Activated CD8-positive, alpha-beta memory T cell treated with anti-CD3 and anti-CD28 coated beads, Interleukin-2, amount 10 ng/mL, durations not matched to agents 7 days and 5 days (primary cell): ENCODE measurements around the gene DNAH17. TPM values are rescaled to one million over a fixed set of nuclear protein-coding genes. Genes with fewer than 3 reads are reported as not detected.

Source experiments
- ATAC-seq: fragments of 150-1000 bp; cut with Tn5 transposase; one replicate; pipeline ENCODE4 v1.10.0; 2021; ENCODE audit warnings: moderate library complexity
- CTCF ChIA-PET: fragments of 350-600 bp; sonication (Branson Sonifier 250); formaldehyde crosslinking; loops from one replicate; lab custom pipeline; 2021; ENCODE audit warnings: antibody characterized with exemption; lab: Charles Lee
- DNase-seq: peaks from one replicate; pipeline ENCODE4 v3.0.0-alpha.2; 2020
- H3K27ac Mint-ChIP-seq: one replicate; pipeline ENCODE4 v1.8.0; 2021; ENCODE audit warnings: mild to moderate bottlenecking, mixed read lengths
- H3K27me3 Mint-ChIP-seq: one replicate; pipeline ENCODE4 v1.8.0; 2021; ENCODE audit warnings: mixed read lengths
- H3K36me3 Mint-ChIP-seq: one replicate; pipeline ENCODE4 v1.8.0; 2021; ENCODE audit warnings: mild to moderate bottlenecking, mixed read lengths
- H3K4me1 Mint-ChIP-seq: one replicate; pipeline ENCODE4 v1.8.0; 2021; ENCODE audit warnings: mixed read lengths
- H3K4me3 Mint-ChIP-seq: one replicate; pipeline ENCODE4 v1.8.0; 2021; ENCODE audit warnings: mild to moderate bottlenecking, moderate library complexity, mixed read lengths
- H3K9me3 Mint-ChIP-seq: one replicate; pipeline ENCODE4 v1.8.0; 2022; ENCODE audit warnings: low read depth, mixed read lengths
- total RNA-seq, 2 experiments: library from RNA; stranded (reverse); gene quantifications; one replicate each; pipeline ENCODE4 v1.2.3, GENCODE V29; 2021

DNAH17 gene
- total RNA-seq, 2 experiments from 2014 or later, result 0.26 TPM; not detected in 1

DNA sequence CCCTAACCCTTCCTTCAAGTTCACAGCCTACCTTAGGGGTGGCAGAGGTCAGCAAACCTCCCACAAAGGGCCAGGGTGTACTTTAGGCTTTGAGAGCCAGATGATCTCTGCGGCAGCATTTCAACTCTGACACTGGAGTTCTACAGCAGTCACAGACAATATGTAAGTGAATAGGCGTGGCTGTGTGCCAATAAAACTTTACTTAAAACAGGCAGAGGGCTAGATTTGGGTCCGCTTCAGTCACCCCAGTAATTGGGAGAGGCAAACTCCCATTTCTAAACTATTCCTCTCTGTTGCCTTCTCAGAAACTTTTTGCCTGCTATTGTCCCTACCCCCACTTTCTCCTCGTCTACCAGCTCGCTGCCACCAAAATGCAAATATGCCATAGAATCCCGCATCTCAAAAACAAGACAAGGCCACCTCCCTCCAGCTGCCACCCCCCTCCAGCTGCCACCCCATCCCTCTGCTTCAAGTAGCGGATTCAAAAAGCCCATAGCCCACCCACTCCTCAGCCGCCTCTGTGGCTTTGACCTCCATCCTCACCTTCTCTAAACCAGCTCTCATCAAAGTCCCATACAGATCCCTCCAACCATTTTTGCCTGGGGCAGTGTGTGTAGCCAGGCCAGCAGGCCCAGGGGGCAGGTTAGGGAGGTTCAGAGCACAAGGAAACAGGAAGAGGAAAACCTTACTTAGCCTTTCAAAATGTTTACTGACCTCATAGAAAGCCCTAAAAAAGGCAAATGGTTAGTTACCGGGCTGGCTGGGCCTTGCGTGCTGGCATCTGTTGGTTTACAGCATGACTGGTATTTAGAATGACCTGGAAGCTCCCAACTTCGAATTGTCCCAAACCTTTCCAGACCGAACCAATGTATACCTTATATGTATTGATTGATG, 19.9 kb upstream of the DNAH17 start:
- no peaks in the 10 kb centered on the region for H3K9me3 Mint-ChIP-seq
- H3K27me3 Mint-ChIP-seq, result peaks cover 27% of the 10 kb centered on the region
- CTCF ChIA-PET, result no interaction called here
- no peaks in the 10 kb centered on the region for H3K36me3 Mint-ChIP-seq
- no peak overlapping the region for H3K4me3 Mint-ChIP-seq
- H3K4me1 Mint-ChIP-seq, result peaks cover 8% of the 10 kb centered on the region
- no peak for ATAC-seq
- no peak overlapping the region for H3K27ac Mint-ChIP-seq
- no peak for DNase-seq

GRCh38 chr17:78595135-78595810, 18.1 kb upstream of the DNAH17 start:
- H3K4me3 Mint-ChIP-seq, result no peak overlapping the region
- peaks cover 10% of the 10 kb centered on the region for H3K4me1 Mint-ChIP-seq
- ATAC-seq, result no peak
- DNase-seq, result no peak
- H3K36me3 Mint-ChIP-seq, result no peaks in the 10 kb centered on the region
- CTCF ChIA-PET, result no interaction called here
- H3K9me3 Mint-ChIP-seq, result no peaks in the 10 kb centered on the region
- H3K27me3 Mint-ChIP-seq, result peaks cover 29% of the 10 kb centered on the region
- no peak overlapping the region for H3K27ac Mint-ChIP-seq

DNA sequence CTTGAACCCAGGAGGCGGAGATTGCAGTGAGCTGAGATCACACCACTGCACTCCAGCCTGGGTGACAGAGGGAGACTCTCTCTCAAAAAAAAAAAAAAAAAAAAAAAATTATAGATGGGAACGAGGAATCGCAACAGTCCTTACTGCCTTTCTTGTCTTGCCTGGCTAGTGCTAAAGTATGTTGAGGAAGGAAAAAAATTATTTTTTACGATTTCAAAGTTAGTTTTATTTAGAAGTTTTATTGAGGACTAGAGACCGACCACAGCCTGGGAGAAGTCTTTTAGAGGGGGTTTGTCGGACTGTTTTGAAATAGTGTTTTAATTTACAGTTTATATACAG, 15.8 kb upstream of the DNAH17 start:
- Mint-ChIP-seq H3K9me3 (no peaks in the 10 kb centered on the region), H3K36me3 (no peaks in the 10 kb centered on the region), H3K4me3 (no peak overlapping the region), H3K27ac (no peak overlapping the region), H3K4me1 (peaks cover 10% of the 10 kb centered on the region), H3K27me3 (peaks cover 20% of the 10 kb centered on the region)
- CTCF ChIA-PET, result interaction anchor here (1.1 kb wide), 1 partner anchor 96 kb away, joined by 3 read pairs; no protein-coding TSS in a partner anchor
- DNase-seq (no peak), ATAC-seq (no peak)

- DNase-seq (no peak), ATAC-seq (no peak)
- Mint-ChIP-seq H3K27me3 (peaks cover 28% of the 10 kb centered on the region), H3K27ac (no peak overlapping the region), H3K9me3 (no peaks in the 10 kb centered on the region), H3K36me3 (no peaks in the 10 kb centered on the region), H3K4me3 (no peak overlapping the region), H3K4me1 (peaks cover 7% of the 10 kb centered on the region)
- CTCF ChIA-PET, result interaction anchor here (0.6 kb wide), 1 partner anchor 1584 kb away, joined by 4 read pairs; no protein-coding TSS in a partner anchor
Observed at GRCh38 chr17:78591263-78591671, 14.1 kb upstream of the DNAH17 start.

GRCh38 chr17:78589885-78590284, 12.7 kb upstream of the DNAH17 start:
- Mint-ChIP-seq H3K27me3 (peaks cover 29% of the 10 kb centered on the region), H3K9me3 (no peaks in the 10 kb centered on the region), H3K27ac (no peak overlapping the region), H3K36me3 (no peaks in the 10 kb centered on the region), H3K4me1 (peaks cover 7% of the 10 kb centered on the region), H3K4me3 (no peak overlapping the region)
- DNase-seq (no peak), ATAC-seq (no peak)
- CTCF ChIA-PET, result no interaction called here

DNA sequence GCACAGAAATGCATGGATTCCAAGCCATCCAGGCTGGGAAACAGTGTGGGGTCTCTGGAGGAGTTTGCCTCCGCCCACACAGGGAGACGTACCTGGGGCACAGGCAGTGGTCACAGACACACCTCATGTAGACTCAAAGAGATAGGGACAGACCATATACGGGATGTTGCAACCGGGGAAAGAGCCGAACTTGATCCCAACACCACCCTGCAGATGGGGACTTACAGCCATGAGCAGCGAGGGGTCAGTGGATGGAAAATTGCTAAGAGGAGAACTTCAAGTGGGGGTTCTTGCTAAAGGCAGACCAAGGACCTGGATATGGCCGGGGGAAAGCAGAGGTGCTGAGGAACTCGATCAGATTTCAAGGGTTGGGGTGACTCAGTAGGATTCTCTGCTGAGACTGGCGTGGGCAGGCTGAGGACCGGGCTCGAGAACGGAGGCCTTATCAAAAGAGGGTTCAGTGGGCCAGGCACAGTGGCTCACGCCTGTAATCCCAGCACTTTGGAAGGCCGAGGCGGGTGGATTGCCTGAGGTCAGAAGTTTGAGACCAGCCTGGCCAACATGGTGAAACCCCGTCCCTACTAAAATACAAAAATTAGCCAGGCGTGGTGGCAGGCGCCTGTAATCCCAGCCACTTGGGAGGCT, 12.0 kb upstream of the DNAH17 start:
- DNase-seq, result no peak
- H3K36me3 Mint-ChIP-seq, result no peaks in the 10 kb centered on the region
- CTCF ChIA-PET, result no interaction called here
- H3K4me1 Mint-ChIP-seq, result peaks cover 7% of the 10 kb centered on the region
- no peaks in the 10 kb centered on the region for H3K9me3 Mint-ChIP-seq
- H3K27ac Mint-ChIP-seq, result no peak overlapping the region
- H3K4me3 Mint-ChIP-seq, result no peak overlapping the region
- peaks cover 24% of the 10 kb centered on the region for H3K27me3 Mint-ChIP-seq
- ATAC-seq, result no peak

GRCh38 chr17:78588258-78589030, 11.2 kb upstream of the DNAH17 start:
- CTCF ChIA-PET, result no interaction called here
- no peak overlapping the region for H3K4me3 Mint-ChIP-seq

GRCh38 chr17:78585006-78585630, 7.9 kb upstream of the DNAH17 start:
- Mint-ChIP-seq H3K9me3 (no peaks in the 10 kb centered on the region), H3K27me3 (peaks cover 32% of the 10 kb centered on the region), H3K4me1 (no peaks in the 10 kb centered on the region), H3K4me3 (no peak overlapping the region), H3K36me3 (no peaks in the 10 kb centered on the region), H3K27ac (no peak overlapping the region)
- ATAC-seq, result no peak
- DNase-seq, result no peak
- CTCF ChIA-PET, result interaction anchor here (1.2 kb wide), 1 partner anchor 68 kb away, joined by 3 read pairs; no protein-coding TSS in a partner anchor

More at GRCh38 chr17:78588258-78589030, 11.2 kb upstream of the DNAH17 start:
- DNase-seq (no peak), ATAC-seq (no peak)
- no peak overlapping the region for H3K27ac Mint-ChIP-seq
- no peaks in the 10 kb centered on the region for H3K9me3 Mint-ChIP-seq
- H3K4me1 Mint-ChIP-seq, result peaks cover 7% of the 10 kb centered on the region
- peaks cover 23% of the 10 kb centered on the region for H3K27me3 Mint-ChIP-seq
- H3K36me3 Mint-ChIP-seq, result no peaks in the 10 kb centered on the region

GRCh38 chr17:78583091-78583490, 5.9 kb upstream of the DNAH17 start:
- no peak for DNase-seq
- CTCF ChIA-PET, result no interaction called here
- H3K27ac Mint-ChIP-seq, result no peak overlapping the region
- no peak overlapping the region for H3K4me3 Mint-ChIP-seq
- no peaks in the 10 kb centered on the region for H3K36me3 Mint-ChIP-seq
- no peaks in the 10 kb centered on the region for H3K9me3 Mint-ChIP-seq
- H3K27me3 Mint-ChIP-seq, result peaks cover 40% of the 10 kb centered on the region
- no peak for ATAC-seq
- H3K4me1 Mint-ChIP-seq, result no peaks in the 10 kb centered on the region

DNA sequence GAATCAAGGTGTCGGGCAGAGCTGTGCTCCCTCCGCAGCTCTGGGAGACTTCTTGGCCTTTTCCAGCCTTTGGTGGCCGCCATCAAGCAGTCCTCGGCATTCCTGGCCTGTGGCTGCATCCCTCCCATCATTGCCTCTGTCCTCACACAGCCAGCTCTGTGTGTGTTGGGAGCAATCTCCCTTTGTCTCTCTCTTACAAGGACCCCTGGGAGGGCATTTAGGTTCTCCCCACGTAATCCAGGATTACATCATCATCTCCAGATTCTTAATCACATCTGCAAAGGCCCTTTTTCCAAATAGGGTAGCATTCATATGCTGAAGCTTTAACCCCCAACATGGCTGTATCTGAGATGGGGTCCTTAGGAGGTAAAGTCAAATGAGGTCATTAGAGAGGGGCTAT, 4.1 kb upstream of the DNAH17 start:
- H3K4me1 Mint-ChIP-seq, result no peaks in the 10 kb centered on the region
- no peaks in the 10 kb centered on the region for H3K36me3 Mint-ChIP-seq
- ATAC-seq, result no peak
- no peak overlapping the region for H3K4me3 Mint-ChIP-seq
- H3K27ac Mint-ChIP-seq, result no peak overlapping the region
- CTCF ChIA-PET, result no interaction called here
- H3K27me3 Mint-ChIP-seq, result peaks cover 32% of the 10 kb centered on the region
- no peak for DNase-seq
- no peaks in the 10 kb centered on the region for H3K9me3 Mint-ChIP-seq

DNA sequence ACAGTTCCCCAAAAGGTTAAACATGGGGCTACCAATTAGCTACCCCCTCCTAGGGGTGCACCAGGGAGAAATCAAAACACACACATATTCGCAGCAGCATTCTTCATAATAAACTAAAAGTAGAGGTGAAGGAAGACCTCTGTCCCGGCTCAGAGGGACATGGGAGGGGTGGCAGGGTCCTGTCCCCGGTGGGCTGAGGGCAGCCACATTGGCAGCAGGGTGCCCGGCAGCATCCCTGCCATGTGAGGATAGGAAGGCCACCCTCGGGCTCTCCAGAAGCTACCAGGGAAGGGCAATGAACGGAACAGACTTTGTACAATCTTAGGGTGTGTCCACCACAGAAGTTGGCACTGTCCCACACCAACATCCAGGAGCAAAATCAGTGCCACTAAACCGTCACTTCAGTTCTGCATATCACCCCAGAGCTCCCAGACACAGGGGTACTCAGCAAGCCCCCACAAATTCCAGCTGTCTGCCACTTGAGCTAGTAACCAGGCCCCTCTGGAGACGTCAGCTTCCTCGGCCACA, 3.1 kb upstream of the DNAH17 start:
- H3K4me3 Mint-ChIP-seq, result no peak overlapping the region
- ATAC-seq (no peak), DNase-seq (no peak)
- no peaks in the 10 kb centered on the region for H3K9me3 Mint-ChIP-seq
- H3K36me3 Mint-ChIP-seq, result no peaks in the 10 kb centered on the region
- H3K27ac Mint-ChIP-seq, result no peak overlapping the region
- CTCF ChIA-PET, result interaction anchor here (0.5 to 0.7 kb wide), 2 partner anchors 128 to 737 kb away, joined by 3 read pairs; no protein-coding TSS in a partner anchor
- no peaks in the 10 kb centered on the region for H3K4me1 Mint-ChIP-seq
- peaks cover 30% of the 10 kb centered on the region for H3K27me3 Mint-ChIP-seq

- CTCF ChIA-PET, result no interaction called here
- H3K36me3 Mint-ChIP-seq, result no peaks in the 10 kb centered on the region
- no peak for ATAC-seq
Observed at GRCh38 chr17:78576389-78577112, 645 bp downstream of the DNAH17 start.

More at GRCh38 chr17:78576389-78577112, 645 bp downstream of the DNAH17 start:
- no peak for DNase-seq
- Mint-ChIP-seq H3K9me3 (no peaks in the 10 kb centered on the region), H3K27ac (no peak overlapping the region), H3K27me3 (peaks cover 14% of the 10 kb centered on the region), H3K4me1 (no peaks in the 10 kb centered on the region), H3K4me3 (no peak overlapping the region)
